Activated CD4-positive, alpha-beta memory T cell treated with anti-CD3 and anti-CD28 coated beads, Interleukin-2, amount 10 ng/mL, durations not matched to agents 7 days and 5 days (primary cell): ENCODE measurements around the gene MISP3. TPM values are rescaled to one million over a fixed set of nuclear protein-coding genes. Genes with fewer than 3 reads are reported as not detected.

Experiments
- CTCF ChIA-PET: fragments of 350-600 bp; sonication (Branson Sonifier 250); formaldehyde crosslinking; loops from one replicate; lab custom pipeline; 2021; ENCODE audit warnings: antibody characterized with exemption, inconsistent platforms; lab: Charles Lee
- POLR2A ChIA-PET: fragments of 350-600 bp; sonication (Branson Sonifier 250); formaldehyde crosslinking; loops from one replicate; lab custom pipeline; 2021; ENCODE audit warnings: antibody characterized with exemption; lab: Charles Lee
- DNase-seq: peaks from one replicate; pipeline ENCODE4 v3.0.0-alpha.2; 2020
- H3K27ac Mint-ChIP-seq: one replicate; pipeline ENCODE4 v1.8.0; 2021; ENCODE audit warnings: mild to moderate bottlenecking, mixed read lengths
- H3K27me3 Mint-ChIP-seq: one replicate; pipeline ENCODE4 v1.8.0; 2021; ENCODE audit warnings: mixed read lengths
- H3K36me3 Mint-ChIP-seq: one replicate; pipeline ENCODE4 v1.8.0; 2021; ENCODE audit warnings: low read depth, mixed read lengths
- H3K4me1 Mint-ChIP-seq: one replicate; pipeline ENCODE4 v1.8.0; 2021; ENCODE audit warnings: mixed read lengths
- H3K4me3 Mint-ChIP-seq: one replicate; pipeline ENCODE4 v1.8.0; 2021; ENCODE audit warnings: mild to moderate bottlenecking, mixed read lengths
- H3K9me3 Mint-ChIP-seq: one replicate; pipeline ENCODE4 v1.8.0; 2021; ENCODE audit warnings: mixed read lengths
- total RNA-seq, 2 experiments: library from RNA; stranded (reverse); gene quantifications; one replicate each; pipeline ENCODE4 v1.2.3, GENCODE V29; 2021

The MISP3 gene
- total RNA-seq, 2 experiments from 2014 or later = 3.2 to 3.5 TPM

DNA sequence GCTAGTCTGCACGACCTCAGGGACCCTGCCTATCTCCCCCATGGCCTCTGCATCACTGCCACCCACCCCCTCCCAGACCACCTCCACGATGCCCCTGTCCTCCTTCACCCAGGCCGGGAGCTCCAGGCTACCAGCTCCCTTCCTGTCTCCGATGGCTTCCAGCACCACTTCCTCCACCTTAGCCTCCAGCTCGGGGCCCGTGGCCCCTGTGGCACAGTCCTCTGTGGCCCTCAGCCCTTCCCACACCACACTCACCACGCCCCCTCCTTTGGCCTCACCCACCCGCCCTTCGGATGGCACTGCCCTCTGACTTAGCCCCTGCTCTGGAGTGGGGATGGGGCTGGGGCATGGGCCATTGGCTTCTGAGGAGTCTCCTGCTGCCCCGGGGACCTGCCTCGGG is 17.9 kb upstream of the MISP3 start:
- peaks cover 23% of the 10 kb centered on the region for H3K27me3 Mint-ChIP-seq
- H3K9me3 Mint-ChIP-seq = no peaks in the 10 kb centered on the region
- CTCF ChIA-PET = interaction anchor here (1.2 kb wide), 1 partner anchor 19 kb away, joined by 3 read pairs; no protein-coding TSS in a partner anchor
- no peak overlapping the region for H3K4me3 Mint-ChIP-seq
- H3K4me1 Mint-ChIP-seq = peaks cover 14% of the 10 kb centered on the region
- no peak for DNase-seq
- peaks cover 31% of the 10 kb centered on the region for H3K36me3 Mint-ChIP-seq
- POLR2A ChIA-PET = interaction anchor here (0.8 kb wide), 1 partner anchor 84 kb away, joined by 3 read pairs; no protein-coding TSS in a partner anchor
- no peak overlapping the region for H3K27ac Mint-ChIP-seq

DNA sequence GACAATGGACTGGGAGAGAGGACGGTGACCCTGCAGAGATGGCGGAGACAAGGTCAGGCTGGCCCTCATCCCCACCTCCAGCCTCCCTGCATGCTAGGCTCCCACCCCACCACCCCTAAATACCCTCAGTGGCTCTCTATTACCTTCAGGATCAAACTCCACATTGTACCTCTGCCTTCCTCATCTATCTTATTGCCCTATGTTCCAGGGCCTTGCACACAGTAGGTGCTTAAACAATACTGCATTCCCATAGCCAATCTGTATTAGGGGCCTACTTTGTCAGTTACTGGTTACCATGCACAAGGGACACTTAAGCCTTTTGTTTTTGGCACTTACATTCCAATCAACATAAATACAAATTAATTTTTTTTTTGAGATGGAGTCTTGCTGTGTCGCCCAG is 17.2 kb upstream of the MISP3 start:
- Mint-ChIP-seq H3K27ac (no peak overlapping the region), H3K9me3 (no peaks in the 10 kb centered on the region), H3K4me1 (peaks cover 14% of the 10 kb centered on the region), H3K4me3 (no peak overlapping the region), H3K36me3 (peaks cover 25% of the 10 kb centered on the region), H3K27me3 (peaks cover 29% of the 10 kb centered on the region)
- CTCF ChIA-PET = interaction anchor here (6.1 kb wide), 1 partner anchor 16 kb away, joined by 86 read pairs; the partner anchor contains the start of gene MISP3
- POLR2A ChIA-PET = no interaction called here
- DNase-seq = no peak

- POLR2A ChIA-PET = interaction anchor here (1.0 to 1.6 kb wide), 3 partner anchors 8 to 70 kb away, joined by 3 to 4 read pairs (median 3); partner anchors contain the start of gene RFX1
- CTCF ChIA-PET = interaction anchor here (1.7 to 6.1 kb wide), 2 partner anchors 15 to 177 kb away, joined by 5 to 86 read pairs; partner anchors contain the start of gene MISP3
- H3K4me1 Mint-ChIP-seq = peaks cover 14% of the 10 kb centered on the region
Observed at GRCh38 chr19:14056069-14056666, 16.4 kb upstream of the MISP3 start.

DNA sequence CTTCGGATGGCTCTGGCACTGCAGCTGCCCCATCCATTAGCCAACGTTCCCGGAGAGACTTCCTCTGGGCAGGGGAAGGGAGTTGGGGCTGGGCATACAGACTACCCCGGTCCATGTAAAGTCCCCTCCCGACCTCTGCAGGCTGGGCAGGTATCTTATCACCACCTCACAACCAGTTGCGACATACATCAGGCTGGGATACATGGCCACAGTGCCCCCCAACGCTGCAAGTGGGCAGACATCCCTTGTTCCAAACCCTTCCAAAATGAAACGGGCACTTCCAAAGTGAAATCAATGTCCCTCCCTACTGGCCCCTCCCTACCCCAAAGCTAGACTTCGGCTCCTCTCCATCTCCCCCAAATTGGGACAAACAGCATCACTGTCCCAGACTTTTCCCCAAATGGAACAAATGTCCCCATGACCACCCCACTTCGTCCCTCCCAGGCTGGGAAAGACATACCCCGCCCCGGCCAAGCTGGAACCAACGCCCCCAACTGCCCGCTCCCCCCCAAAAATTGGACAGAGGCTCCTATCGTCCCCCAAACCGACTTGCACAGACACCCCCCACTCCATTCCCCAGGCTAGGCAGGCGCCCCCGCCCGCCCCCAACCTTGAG is 15.7 kb upstream of the MISP3 start:
- Mint-ChIP-seq H3K4me3 (no peak overlapping the region), H3K4me1 (peaks cover 14% of the 10 kb centered on the region), H3K27me3 (peaks cover 34% of the 10 kb centered on the region), H3K36me3 (peaks cover 14% of the 10 kb centered on the region), H3K9me3 (no peaks in the 10 kb centered on the region), H3K27ac (no peak overlapping the region)
- no peak for DNase-seq
- POLR2A ChIA-PET = interaction anchor here (0.9 to 1.6 kb wide), 4 partner anchors 9 to 69 kb away, joined by 3 to 4 read pairs (median 3); partner anchors contain the start of gene RFX1
- CTCF ChIA-PET = interaction anchor here (0.8 to 6.1 kb wide), 5 partner anchors 7 to 178 kb away, joined by 5 to 86 read pairs (median 6); partner anchors contain the start of gene MISP3

More at GRCh38 chr19:14056069-14056666, 16.4 kb upstream of the MISP3 start:
- Mint-ChIP-seq H3K9me3 (no peaks in the 10 kb centered on the region), H3K36me3 (peaks cover 19% of the 10 kb centered on the region), H3K27ac (no peak overlapping the region), H3K4me3 (no peak overlapping the region), H3K27me3 (peaks cover 33% of the 10 kb centered on the region)
- no peak for DNase-seq

DNA sequence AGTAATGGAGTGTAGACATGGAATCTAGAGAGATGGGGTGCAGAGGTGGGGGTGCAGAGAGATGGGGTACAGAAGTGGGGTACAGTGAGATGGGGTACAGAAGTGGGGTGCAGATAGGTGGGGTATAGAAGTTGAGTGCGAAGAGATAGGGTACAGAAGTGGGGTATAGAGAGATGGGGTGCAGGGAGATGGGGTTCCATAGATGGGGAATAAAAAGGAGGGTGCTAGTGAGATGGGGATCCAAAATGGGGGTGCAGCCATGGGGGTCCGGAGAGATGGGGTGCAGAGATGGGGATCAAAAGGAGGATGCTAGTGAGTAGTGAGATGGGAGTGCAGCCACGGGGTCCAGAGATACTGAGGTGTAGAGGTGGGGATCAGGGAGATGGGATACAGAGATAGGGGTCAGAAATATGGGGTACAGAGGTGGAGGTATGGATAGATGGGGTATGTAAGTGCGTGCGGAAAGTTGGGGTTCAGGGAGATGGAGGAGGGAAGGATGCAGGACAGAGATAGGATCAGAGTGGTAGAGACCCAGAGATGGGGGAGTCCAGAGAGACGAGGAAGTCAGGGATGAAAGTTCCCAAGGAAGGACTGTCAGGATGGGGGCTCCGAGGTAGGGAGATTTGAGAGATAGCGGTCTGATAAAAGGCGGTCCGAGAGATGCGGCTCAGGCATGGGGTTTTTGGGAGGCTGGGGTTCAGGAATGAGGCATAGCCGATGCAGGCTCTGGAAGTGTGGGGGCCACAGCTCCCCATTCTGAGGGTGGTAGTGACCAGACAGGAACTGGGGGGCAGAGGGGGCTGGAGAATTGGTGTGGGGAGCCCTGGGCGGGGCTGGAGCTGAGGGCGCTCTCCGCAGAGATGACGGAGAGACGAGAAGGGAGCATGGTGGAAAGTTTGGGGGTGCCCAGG is 14.1 kb upstream of the MISP3 start:
- POLR2A ChIA-PET = interaction anchor here (0.9 to 1.7 kb wide), 6 partner anchors 8 to 78 kb away, joined by 3 to 5 read pairs (median 4); partner anchors contain the start of genes ASF1B and IL27RA
- Mint-ChIP-seq H3K27me3 (peaks cover 34% of the 10 kb centered on the region), H3K9me3 (no peaks in the 10 kb centered on the region), H3K4me3 (no peak overlapping the region), H3K36me3 (peaks cover 3% of the 10 kb centered on the region), H3K27ac (no peak overlapping the region), H3K4me1 (peaks cover 14% of the 10 kb centered on the region)
- DNase-seq = no peak
- CTCF ChIA-PET = interaction anchor here (0.6 to 6.1 kb wide), 29 partner anchors 9 to 446 kb away, joined by 3 to 86 read pairs (median 4); partner anchors contain the start of genes ASF1B, DCAF15, IL27RA and MISP3

GRCh38 chr19:14059093-14059480 is 13.5 kb upstream of the MISP3 start:
- no peak overlapping the region for H3K27ac Mint-ChIP-seq
- peaks cover 34% of the 10 kb centered on the region for H3K27me3 Mint-ChIP-seq
- ChIA-PET POLR2A (interaction anchor here (1.0 to 1.7 kb wide), 6 partner anchors 9 to 78 kb away, joined by 3 to 5 read pairs (median 4); partner anchors contain the start of genes ASF1B, IL27RA and MISP3), CTCF (interaction anchor here (0.6 to 6.1 kb wide), 31 partner anchors 10 to 445 kb away, joined by 3 to 86 read pairs (median 4); partner anchors contain the start of genes ASF1B, DCAF15, IL27RA and MISP3)
- H3K36me3 Mint-ChIP-seq = no peaks in the 10 kb centered on the region
- no peaks in the 10 kb centered on the region for H3K9me3 Mint-ChIP-seq
- H3K4me1 Mint-ChIP-seq = peaks cover 14% of the 10 kb centered on the region
- H3K4me3 Mint-ChIP-seq = no peak overlapping the region
- peak; percentile 53 for DNase-seq

DNA sequence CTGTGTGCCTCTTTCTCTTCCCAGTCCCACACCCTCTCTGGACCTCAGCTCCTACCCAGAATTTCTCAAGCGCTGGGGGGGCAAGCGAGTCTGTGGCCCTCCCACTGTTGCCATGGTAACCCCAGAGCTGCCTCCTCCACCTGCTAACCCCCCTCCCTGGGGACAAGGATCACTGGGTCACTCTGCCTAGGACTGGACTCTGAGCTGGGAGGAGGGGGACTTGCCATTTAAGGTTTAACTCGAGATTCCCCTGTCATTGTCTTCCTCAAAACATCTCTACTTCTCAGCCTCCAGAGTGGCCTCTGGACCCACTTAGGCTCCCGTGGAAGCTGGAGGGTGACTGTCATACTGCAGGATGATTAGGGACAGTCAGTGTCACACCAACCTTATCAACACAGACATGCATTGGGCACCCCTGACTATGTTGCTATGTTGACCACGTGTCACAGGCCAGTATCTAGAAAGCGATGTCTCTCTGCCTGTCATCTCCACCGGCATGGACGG is 12.9 kb upstream of the MISP3 start:
- H3K27me3 Mint-ChIP-seq = peaks cover 34% of the 10 kb centered on the region
- POLR2A ChIA-PET = interaction anchor here (1.0 to 1.7 kb wide), 8 partner anchors 8 to 74 kb away, joined by 3 to 5 read pairs (median 3); partner anchors contain the start of genes IL27RA and MISP3
- H3K4me1 Mint-ChIP-seq = peaks cover 14% of the 10 kb centered on the region
- no peak for DNase-seq
- CTCF ChIA-PET = interaction anchor here (0.6 to 6.1 kb wide), 29 partner anchors 10 to 471 kb away, joined by 3 to 86 read pairs (median 4); partner anchors contain the start of genes ASF1B, DCAF15, IL27RA and MISP3
- H3K27ac Mint-ChIP-seq = no peak overlapping the region
- no peaks in the 10 kb centered on the region for H3K9me3 Mint-ChIP-seq
- no peak overlapping the region for H3K4me3 Mint-ChIP-seq
- no peaks in the 10 kb centered on the region for H3K36me3 Mint-ChIP-seq

- CTCF ChIA-PET = interaction anchor here (2.1 to 6.1 kb wide), 4 partner anchors 10 to 175 kb away, joined by 5 to 86 read pairs (median 24); partner anchors contain the start of gene MISP3
- peaks cover 36% of the 10 kb centered on the region for H3K27me3 Mint-ChIP-seq
Observed at GRCh38 chr19:14061081-14061749, 11.4 kb upstream of the MISP3 start.

GRCh38 chr19:14061751-14062557 is 10.6 kb upstream of the MISP3 start, which contains the start of gene PALM3:
TSS of gene PALM3 (minus strand) at chr19:14062076. CDS start at chr19:14061980, 96 bp downstream.
- H3K4me1 Mint-ChIP-seq = peaks cover 14% of the 10 kb centered on the region
- no peak for DNase-seq
- ChIA-PET CTCF (interaction anchor here (1.3 to 6.1 kb wide), 3 partner anchors 9 to 75 kb away, joined by 4 to 86 read pairs (median 37); partner anchors contain the start of genes ASF1B and MISP3), POLR2A (no interaction called here)
- H3K4me3 Mint-ChIP-seq = no peak within 1 kb of the TSS
- no peak within 1 kb of the TSS for H3K27ac Mint-ChIP-seq
- H3K27me3 Mint-ChIP-seq = peaks cover 37% of the 10 kb centered on the region
- H3K9me3 Mint-ChIP-seq = no peaks in the 10 kb centered on the region
- no peaks in the 10 kb centered on the region for H3K36me3 Mint-ChIP-seq

More at GRCh38 chr19:14061081-14061749, 11.4 kb upstream of the MISP3 start:
- DNase-seq = no peak
- no peak overlapping the region for H3K4me3 Mint-ChIP-seq
- H3K4me1 Mint-ChIP-seq = peaks cover 14% of the 10 kb centered on the region
- POLR2A ChIA-PET = interaction anchor here (1.0 kb wide), 1 partner anchor 30 kb away, joined by 3 read pairs; the partner anchor contains the start of gene IL27RA
- no peaks in the 10 kb centered on the region for H3K36me3 Mint-ChIP-seq
- no peaks in the 10 kb centered on the region for H3K9me3 Mint-ChIP-seq
- H3K27ac Mint-ChIP-seq = no peak overlapping the region

GRCh38 chr19:14062558-14062855 is 10.1 kb upstream of the MISP3 start:
- POLR2A ChIA-PET = no interaction called here
- H3K4me3 Mint-ChIP-seq = no peak overlapping the region
- CTCF ChIA-PET = interaction anchor here (1.3 kb wide), 1 partner anchor 74 kb away, joined by 4 read pairs; the partner anchor contains the start of gene ASF1B
- no peak for DNase-seq
- H3K27ac Mint-ChIP-seq = no peak overlapping the region
- H3K4me1 Mint-ChIP-seq = peaks cover 14% of the 10 kb centered on the region
- H3K9me3 Mint-ChIP-seq = no peaks in the 10 kb centered on the region
- H3K36me3 Mint-ChIP-seq = no peaks in the 10 kb centered on the region
- H3K27me3 Mint-ChIP-seq = peaks cover 36% of the 10 kb centered on the region
